GM19025 (cell line): Measurements from ENCODE around the gene THUMPD2.
"Not testable (repeated sequence)": the region's sequence is repeated elsewhere in the genome, so short reads cannot be mapped to it uniquely, and the experiment has no call there.

Experiments used
- ATAC-seq: cut with Tn5 transposase; IDR thresholded peaks from one replicate; pipeline ENCODE4 v1.9.1; 2021; ENCODE audit warnings: mild to moderate bottlenecking, low read depth, moderate library complexity; ENCODE audit not compliant: unreplicated experiment

The THUMPD2 gene, protein sequence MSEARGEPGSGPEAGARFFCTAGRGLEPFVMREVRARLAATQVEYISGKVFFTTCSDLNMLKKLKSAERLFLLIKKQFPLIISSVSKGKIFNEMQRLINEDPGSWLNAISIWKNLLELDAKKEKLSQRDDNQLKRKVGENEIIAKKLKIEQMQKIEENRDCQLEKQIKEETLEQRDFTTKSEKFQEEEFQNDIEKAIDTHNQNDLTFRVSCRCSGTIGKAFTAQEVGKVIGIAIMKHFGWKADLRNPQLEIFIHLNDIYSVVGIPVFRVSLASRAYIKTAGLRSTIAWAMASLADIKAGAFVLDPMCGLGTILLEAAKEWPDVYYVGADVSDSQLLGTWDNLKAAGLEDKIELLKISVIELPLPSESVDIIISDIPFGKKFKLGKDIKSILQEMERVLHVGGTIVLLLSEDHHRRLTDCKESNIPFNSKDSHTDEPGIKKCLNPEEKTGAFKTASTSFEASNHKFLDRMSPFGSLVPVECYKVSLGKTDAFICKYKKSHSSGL

DNA sequence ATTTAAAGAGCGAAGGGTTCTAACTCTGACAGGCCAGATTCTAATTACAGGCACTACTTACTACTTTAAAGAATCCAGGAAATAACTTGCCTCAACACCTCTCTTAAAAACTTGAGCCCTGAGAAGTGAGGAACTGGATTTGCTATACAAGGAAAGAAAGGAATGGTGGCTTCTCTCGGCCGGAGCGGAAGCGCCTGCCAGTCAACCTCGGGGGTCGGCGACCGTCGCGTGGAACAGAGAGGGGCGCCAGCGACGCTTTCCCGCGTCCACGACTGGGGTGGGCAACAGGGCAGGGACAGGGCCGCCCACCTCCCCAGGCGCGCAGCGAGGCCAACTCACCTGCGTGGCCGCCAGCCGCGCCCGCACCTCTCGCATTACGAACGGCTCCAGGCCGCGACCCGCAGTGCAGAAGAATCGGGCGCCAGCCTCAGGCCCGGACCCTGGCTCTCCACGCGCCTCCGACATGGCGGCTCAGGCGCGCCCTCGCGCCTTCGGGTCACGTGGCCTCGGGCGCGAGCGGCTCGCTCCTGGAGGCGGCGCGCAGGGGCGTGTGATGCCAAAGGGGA is at the start of gene THUMPD2:
Gene THUMPD2 (minus strand): TSS at position 484 of the 566 bp plus-strand sequence. CDS start 19 bp downstream, at position 465.
- ATAC-seq = peak; percentile 72

DNA sequence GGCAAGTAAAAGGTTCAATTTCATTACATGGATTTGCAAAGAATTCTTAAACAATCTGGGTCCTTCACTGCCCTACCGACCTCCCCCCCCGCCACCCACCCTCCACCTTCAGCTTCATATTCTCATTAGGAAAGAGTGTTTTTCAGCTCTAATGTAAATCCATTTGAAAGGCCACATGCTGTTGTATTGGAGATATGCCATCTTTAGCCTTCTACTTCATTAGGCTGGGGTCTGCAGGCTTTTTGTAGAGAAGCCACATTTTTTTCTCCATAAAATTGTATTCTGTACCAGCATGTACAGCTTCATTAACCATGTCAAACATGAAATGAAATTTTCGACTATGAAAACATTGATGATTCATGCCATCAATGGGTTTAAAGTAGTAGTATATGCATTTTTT is 42.8 kb upstream of the THUMPD2 start:
- ATAC-seq = no peak

GRCh38 chr2:39816845-39817244 is 37.8 kb upstream of the THUMPD2 start:
- no peak for ATAC-seq

GRCh38 chr2:39816428-39816827 is 37.4 kb upstream of the THUMPD2 start:
- ATAC-seq = no peak

DNA sequence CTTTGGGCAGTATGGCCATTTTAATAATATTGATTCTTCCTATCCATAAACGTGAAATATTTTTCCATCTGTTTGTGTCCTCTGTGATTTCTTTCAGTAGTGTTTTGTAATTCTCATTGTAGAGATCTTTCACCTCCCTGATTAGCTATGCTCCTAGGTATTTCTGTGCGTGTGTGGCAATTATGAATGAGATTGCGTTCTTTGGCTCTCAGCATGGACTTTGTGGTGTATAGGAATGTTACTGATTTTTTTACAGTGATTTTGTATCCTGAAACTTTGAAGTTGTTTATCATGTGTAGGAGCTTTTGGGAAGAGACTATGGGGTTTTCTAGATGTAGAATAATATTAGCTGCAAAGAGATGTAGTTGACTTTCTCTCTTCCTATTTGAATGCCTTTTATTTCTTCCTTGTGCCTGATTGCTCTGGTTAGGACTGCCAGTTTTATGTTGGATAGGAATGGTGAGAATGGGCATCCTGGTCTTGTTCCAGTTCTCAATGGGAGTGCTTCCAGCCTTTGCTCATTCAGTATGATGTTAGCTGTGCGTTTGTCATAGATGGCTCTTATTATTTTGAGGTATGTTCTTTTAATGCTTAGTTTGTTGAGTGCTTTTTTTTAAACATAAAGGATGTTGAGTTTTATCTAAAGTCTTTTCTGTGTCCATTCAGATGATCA is 27.0 kb upstream of the THUMPD2 start:
- ATAC-seq = no peak

GRCh38 chr2:39803839-39804238 is 24.8 kb upstream of the THUMPD2 start:
- ATAC-seq = no peak

- ATAC-seq = no peak
These were observed 21.7 kb upstream of the THUMPD2 start for GRCh38 chr2:39800752-39801151.

DNA sequence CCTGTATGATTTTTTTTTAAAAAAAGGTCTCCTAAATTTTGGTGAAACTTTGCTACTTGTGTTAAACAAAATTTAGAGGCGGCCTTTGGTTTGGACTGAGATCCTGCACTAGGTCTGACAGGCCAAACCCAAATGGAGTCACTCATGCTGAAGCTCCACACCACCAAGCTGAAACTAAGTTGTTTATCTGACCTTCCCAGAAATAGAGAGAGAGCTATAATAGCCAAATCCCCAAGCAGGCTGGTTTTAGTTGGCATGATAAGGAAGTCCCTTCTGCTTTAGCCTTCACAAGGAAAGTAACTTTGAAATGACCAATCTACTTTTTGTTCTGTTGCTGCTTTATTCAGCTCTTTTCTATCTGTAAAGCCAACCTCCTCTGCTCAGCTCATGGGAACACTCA is 17.1 kb upstream of the THUMPD2 start:
- no peak for ATAC-seq

DNA sequence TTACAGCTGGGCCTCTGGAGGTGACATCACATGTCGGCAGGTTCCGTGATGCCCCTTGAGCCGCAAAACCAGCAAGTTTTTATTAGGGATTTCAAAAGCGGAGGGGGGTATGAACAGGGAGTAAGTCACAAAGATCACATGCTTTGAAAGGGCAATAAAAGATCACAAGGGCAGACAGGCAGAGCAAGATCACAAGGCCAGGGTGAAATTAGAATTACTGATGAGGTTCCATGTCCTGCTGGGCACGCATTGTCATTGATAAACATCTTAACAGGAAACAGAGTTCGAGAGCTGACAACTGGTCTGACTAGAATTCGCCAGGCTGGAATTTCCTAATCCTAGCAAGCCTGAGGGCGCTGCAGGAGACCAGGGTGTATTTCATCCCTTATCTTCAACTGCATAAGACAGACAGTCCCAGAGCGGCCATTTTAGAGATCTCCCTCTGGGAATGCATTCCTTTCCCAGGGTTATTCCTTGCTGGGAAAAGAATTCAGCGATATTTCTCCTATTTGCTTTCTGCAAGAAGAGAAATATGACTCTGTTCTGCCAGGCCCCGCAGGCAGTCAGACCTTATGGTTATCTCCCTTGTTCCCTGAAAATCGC is 11.3 kb upstream of the THUMPD2 start:
- not testable (repeated sequence) for ATAC-seq

GRCh38 chr2:39787950-39788349 is 8.9 kb upstream of the THUMPD2 start:
- ATAC-seq = no peak

- no peak for ATAC-seq
These were observed 7.9 kb upstream of the THUMPD2 start for GRCh38 chr2:39786761-39787522.

DNA sequence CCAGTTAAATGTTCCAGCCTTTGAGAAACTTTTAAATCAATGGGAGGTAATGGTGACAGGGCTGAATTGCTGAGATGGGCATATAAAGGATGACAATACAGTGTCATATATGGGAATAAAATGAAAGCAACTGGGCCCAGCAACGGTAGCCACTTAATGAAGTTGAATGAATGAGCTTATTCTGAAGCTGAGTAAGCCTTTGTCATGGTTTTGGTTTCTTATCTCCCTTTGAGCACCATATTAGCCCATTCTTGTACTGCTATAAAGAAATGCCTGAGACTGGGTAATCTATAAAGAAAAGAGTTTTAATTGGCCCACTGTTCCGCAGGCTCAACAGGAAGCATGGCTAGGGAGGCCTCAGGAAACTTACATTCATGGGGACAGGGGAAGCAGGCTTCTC is 3.5 kb upstream of the THUMPD2 start:
- ATAC-seq = no peak

GRCh38 chr2:39781697-39782096 is 2.6 kb upstream of the THUMPD2 start:
- no peak for ATAC-seq

- ATAC-seq = no peak
These were observed 2.0 kb upstream of the THUMPD2 start for GRCh38 chr2:39780825-39781600.

GRCh38 chr2:39779927-39780326 is 869 bp upstream of the THUMPD2 start:
- ATAC-seq = no peak

DNA sequence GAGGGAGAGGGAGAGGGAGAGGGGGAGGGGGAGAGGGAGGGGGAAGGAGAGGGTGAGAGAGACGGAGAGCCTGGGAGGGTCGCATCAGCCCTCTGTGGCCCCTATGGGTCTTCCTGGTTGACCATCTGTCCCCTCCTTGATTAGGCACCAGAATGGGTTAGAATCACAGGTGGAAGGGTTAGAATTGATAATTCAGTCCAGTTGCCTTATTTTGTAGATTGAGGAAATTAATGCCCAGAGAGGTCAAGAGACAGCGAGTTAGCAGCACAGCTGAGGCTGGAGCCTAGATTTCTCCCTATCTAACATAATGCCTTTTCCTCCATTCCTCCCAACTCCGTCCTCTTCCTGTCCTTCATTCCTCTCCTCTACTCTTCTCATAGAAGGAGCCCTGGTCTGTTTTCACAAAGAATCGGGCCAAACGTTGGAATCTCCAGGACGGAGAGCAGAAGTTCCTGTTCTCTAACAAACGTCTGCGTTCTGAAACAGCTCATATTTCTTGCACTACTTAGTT is 338 bp upstream of the THUMPD2 start:
- ATAC-seq = no peak

- no peak for ATAC-seq
These were observed 825 bp downstream of the THUMPD2 start for GRCh38 chr2:39778233-39778632.

DNA sequence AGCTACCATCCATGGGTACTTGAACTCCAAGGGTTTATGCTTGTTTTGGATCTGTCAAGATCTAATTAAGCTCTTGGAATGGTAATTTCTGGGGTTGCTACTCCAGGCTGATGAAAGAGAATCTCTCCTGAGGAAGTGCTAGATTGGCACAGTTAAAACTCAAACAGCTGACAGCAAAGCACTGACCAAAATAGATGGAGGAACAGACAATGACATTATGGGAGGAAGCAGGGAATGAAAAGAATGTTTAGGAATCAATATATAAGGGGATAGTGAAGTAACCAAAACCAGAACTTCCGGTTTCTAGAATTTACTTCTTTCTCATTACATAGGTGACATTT is 6.3 kb downstream of the THUMPD2 start:
- no peak for ATAC-seq

GRCh38 chr2:39772086-39772811 is 6.8 kb downstream of the THUMPD2 start:
- ATAC-seq = no peak
